Cardiac muscle cell (in vitro differentiated cells and primary cell): ENCODE measurements around the gene DUSP14. TPM values are rescaled to one million over a fixed set of nuclear protein-coding genes. Genes with fewer than 3 reads are reported as not detected.
A peak's percentile ranks its signal among the peaks of the same experiment; 100 is the strongest.

Source experiments
- DNase-seq, 2 donors: peaks; one replicate each; pipeline versions ENCODE4 v3.0.0 to v3.0.0-alpha.2; 2010 to 2017; ENCODE audit warnings: low read depth in 1 of 2, low spot score in 1 of 2
- H3K27ac ChIP-seq: fragments of 200-600 bp; sonication (generic); 2 replicates; pipeline ENCODE4 v1.5.1; 2016
- H3K27me3 ChIP-seq: fragments of 200-600 bp; sonication (generic); 2 replicates; pipeline ENCODE4 v1.6.0; 2016; ENCODE audit warnings: control low read depth
- H3K36me3 ChIP-seq: fragments of 200-600 bp; sonication (generic); 2 replicates; pipeline ENCODE4 v1.5.1; 2016; ENCODE audit warnings: control low read depth
- H3K4me1 ChIP-seq: fragments of 200-600 bp; sonication (generic); 2 replicates; pipeline ENCODE4 v1.8.1; 2017; ENCODE audit warnings: low read depth, mild to moderate bottlenecking, mixed run types
- H3K4me3 ChIP-seq: fragments of 200-600 bp; sonication (generic); 2 replicates; pipeline ENCODE4 v1.5.1; 2016; ENCODE audit warnings: mild to moderate bottlenecking
- H3K9me3 ChIP-seq: fragments of 200-600 bp; sonication (generic); 2 replicates; pipeline ENCODE4 v1.5.1; 2017; ENCODE audit warnings: low read depth, mild to moderate bottlenecking, control low read depth
- polyA plus RNA-seq: library from polyadenylated mRNA; unstranded; fragments of >200 nt; fragmentation: Nextera tagmentation; extraction: Ambion mirVana; gene quantifications from 2 replicates; pipeline ENCODE4 v1.2.1, GENCODE V29; 2016
- total RNA-seq: library from RNA; depleted of rRNA; stranded (reverse); fragments of >200 nt; gene quantifications from 2 replicates; pipeline ENCODE4 v1.2.3, GENCODE V29; 2016
- TF ChIP-seq, protein P1 (sequence below): IDR thresholded peaks from 2 replicates; pipeline ENCODE4 v1.5.1; 2012; ENCODE audit warnings: low read depth, mild to moderate bottlenecking, low read length

Gene DUSP14
- total and polyA plus RNA-seq, 2 experiments from 2014 or later, result 23.0 to 29.7 TPM

DNA sequence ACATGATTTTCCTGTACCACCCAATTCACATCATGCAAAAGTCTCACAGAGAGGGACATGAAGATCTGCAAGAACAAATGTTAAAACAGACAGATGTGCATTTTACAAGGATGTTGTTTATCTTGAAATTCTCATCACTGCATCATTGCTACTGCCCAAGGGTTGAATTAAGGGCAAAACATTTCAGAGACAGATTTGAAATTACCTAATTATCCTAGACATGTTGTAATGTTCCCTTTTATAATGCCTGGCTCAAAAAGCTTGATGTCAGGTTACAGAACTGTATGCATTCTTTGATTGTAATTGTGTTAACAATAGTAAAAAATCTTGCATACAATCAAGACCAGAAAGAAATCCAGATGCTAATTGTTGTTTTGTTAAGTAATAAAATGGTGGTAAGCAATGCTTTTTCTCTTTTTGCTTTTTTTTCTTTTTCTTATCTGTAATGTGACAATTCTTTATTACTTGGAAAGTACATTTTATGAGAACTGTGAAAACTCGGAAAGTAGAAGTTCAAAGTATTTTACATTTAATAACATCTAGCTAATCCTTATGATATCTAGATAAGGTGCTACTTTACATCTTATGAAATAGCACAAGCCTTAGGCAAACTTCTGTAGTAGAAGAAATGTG lies 3.6 kb upstream of the DUSP14 start:
- Histone ChIP-seq H3K27ac (no peak overlapping the region), H3K36me3 (no peaks in the 10 kb centered on the region), H3K4me3 (no peak overlapping the region), H3K27me3 (peaks cover 3% of the 10 kb centered on the region), H3K4me1 (peaks cover 18% of the 10 kb centered on the region), H3K9me3 (no peaks in the 10 kb centered on the region)
- TF ChIP-seq, protein P1, sequence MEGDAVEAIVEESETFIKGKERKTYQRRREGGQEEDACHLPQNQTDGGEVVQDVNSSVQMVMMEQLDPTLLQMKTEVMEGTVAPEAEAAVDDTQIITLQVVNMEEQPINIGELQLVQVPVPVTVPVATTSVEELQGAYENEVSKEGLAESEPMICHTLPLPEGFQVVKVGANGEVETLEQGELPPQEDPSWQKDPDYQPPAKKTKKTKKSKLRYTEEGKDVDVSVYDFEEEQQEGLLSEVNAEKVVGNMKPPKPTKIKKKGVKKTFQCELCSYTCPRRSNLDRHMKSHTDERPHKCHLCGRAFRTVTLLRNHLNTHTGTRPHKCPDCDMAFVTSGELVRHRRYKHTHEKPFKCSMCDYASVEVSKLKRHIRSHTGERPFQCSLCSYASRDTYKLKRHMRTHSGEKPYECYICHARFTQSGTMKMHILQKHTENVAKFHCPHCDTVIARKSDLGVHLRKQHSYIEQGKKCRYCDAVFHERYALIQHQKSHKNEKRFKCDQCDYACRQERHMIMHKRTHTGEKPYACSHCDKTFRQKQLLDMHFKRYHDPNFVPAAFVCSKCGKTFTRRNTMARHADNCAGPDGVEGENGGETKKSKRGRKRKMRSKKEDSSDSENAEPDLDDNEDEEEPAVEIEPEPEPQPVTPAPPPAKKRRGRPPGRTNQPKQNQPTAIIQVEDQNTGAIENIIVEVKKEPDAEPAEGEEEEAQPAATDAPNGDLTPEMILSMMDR, result no peak
- DNase-seq, result no peak

DNA sequence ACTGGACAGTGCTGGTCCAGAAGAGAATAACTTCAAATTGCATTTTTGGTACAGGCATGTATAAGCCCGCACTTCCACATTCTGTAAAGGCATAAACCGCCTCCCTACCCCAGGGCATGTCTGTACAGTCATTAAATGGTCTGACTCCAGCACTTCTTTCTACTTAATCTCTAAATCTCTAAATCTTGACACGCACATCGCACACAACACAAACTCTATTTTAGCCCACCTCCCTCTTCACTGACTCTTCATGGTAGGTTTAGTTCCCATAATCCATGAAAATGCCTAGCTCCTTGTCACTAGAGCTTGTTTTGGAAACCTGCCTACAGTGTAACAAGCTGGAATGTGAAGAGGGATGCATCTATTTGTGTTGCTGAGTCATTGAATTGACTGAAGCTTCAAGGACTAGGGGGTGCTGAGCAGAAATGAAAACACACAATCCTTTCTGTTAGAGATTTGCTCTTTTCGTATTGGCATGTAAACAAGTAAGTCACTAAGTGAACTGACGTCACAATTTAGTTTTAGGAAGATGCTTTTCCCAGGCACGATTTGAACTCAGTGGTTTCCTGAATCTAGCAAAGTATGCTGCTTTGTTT lies 1.6 kb upstream of the DUSP14 start:
- DNase-seq, result peak; percentile 59 to 94
- Histone ChIP-seq H3K27ac (no peak overlapping the region), H3K36me3 (no peaks in the 10 kb centered on the region), H3K9me3 (no peaks in the 10 kb centered on the region), H3K4me3 (peak overlapping the region; percentile 66), H3K4me1 (peaks cover 30% of the 10 kb centered on the region), H3K27me3 (peaks cover 3% of the 10 kb centered on the region)
- TF ChIP-seq, protein P1, result no peak

DNA sequence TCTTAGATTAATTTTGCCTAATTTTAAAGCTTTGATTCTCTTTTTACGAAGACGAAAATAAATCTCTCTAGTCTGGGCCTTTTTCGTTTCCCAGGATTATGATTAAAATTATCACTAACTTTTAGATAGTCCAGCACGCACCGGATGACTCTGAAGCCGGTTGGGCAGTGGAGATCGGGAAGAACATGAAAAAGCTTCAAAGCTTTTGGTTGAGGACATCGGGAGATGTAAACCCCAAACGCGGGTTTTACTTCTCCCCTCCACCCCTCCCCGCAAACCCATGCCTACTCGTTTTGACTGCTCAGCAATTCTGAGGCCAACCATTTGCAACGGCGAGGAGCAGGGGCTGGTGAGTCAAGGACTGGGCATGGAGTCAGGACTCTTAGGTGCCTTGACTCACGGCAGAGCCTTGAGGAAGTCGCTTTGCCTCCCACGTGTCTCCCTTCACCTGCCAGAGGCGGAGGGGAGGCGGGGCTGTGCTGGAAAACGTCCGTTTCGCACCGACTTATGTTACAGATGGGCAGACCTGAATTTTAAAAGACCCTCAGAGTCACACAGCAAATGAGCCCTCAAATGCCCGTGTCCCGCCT lies 989 bp upstream of the DUSP14 start:
- Histone ChIP-seq H3K36me3 (no peaks in the 10 kb centered on the region), H3K4me3 (peak overlapping the region; percentile 66), H3K27ac (no peak overlapping the region), H3K9me3 (no peaks in the 10 kb centered on the region), H3K27me3 (peaks cover 3% of the 10 kb centered on the region), H3K4me1 (peaks cover 24% of the 10 kb centered on the region)
- TF ChIP-seq, protein P1, result no peak
- peak; percentile 44 to 89 for DNase-seq

DNA sequence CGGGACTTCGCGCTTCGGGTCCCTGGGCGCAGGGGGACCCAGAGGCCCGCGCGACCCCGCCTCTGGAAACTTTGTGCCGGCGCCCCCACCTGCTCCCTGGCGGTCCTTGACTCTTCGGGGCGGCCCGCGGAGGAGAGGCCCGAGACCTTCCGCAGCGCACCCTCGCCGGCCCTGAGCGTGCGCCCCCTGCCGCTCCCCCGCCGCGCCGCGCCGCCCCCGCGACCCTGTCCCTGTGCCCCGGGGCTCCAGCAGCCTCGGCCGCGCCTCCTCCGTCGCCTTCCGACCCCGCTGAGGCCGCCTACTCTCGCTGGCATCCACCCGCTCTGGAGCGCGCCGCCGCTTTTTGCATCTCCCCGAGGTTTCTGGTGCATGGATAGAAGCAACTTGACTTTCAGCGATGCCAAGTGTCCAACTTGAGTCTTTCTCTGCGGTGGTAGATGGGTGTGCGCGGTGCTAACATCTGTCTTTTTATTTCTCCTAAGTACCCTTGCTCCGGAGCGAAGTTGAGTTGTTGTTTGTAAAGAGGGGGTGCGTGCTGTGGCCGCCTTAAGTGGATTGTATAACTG lies 414 bp downstream of the DUSP14 start:
- H3K4me3 ChIP-seq, result peak overlapping the region; percentile 66
- peaks cover 24% of the 10 kb centered on the region for H3K4me1 ChIP-seq
- peak; percentile 63 to 87 for DNase-seq
- no peaks in the 10 kb centered on the region for H3K36me3 ChIP-seq
- H3K9me3 ChIP-seq, result no peaks in the 10 kb centered on the region
- TF ChIP-seq, protein P1, result no peak
- H3K27me3 ChIP-seq, result peaks cover 3% of the 10 kb centered on the region
- peak overlapping the region; percentile 90 for H3K27ac ChIP-seq

DNA sequence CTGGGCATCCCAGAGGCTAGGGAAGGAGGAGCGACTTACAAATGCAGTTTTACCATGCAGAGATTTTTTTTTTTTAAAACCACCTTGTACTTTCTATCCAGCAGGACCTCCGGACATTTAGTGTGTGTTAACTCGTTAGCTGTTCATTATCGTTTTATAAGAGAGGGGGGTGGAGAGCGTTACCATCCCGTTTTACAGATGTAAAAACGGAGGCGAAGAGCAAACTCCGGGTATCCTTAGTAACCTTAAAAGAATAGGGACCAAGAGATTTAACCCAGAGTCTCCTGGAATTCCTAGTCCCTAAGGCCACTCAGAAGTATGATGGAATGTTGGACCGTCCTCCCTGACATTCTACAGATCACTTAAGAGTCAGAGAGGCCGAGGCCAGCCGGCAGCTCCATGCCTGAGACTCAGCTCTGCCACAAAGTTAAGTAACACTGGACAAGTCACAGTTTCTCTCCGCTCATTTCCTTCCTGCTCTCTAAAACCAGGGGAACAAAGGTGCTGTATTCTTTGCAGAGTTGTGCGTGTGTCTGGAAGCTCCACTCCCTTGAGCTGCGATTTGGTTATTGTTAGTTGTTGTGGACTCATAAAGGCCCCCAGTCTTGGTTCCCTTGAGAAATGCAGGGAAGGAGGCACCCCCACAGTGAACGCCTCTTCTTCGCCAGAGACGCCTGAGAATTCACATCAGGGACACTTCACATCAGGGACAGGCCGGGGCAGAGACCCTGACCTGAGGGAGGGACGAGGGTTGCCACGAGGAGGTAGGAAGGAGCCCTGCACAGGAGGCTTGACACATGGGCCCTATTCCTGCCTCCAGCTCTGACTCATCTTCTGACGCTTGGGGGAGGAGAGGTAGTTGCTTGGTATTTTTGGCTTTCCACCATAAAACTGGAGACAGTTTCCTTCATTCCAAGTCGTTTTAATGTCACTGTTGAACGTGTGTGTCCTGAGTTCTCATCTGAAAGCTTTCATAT lies 1.2 kb downstream of the DUSP14 start:
- H3K4me1 ChIP-seq, result peaks cover 24% of the 10 kb centered on the region
- DNase-seq, result peak; percentile 76 to 84
- H3K9me3 ChIP-seq, result no peaks in the 10 kb centered on the region
- peak overlapping the region; percentile 90 for H3K27ac ChIP-seq
- TF ChIP-seq, protein P1, result no peak
- H3K4me3 ChIP-seq, result peak overlapping the region; percentile 66
- H3K36me3 ChIP-seq, result no peaks in the 10 kb centered on the region
- H3K27me3 ChIP-seq, result peaks cover 3% of the 10 kb centered on the region
